ENCODE measurements around the gene UFC1. TPM values are rescaled to one million over a fixed set of nuclear protein-coding genes. Genes with fewer than 3 reads are reported as not detected.
"Not testable (repeated sequence)": the region's sequence is repeated elsewhere in the genome, so short reads cannot be mapped to it uniquely, and the experiment has no call there.

UFC1 gene
- 82.4 TPM for total RNA-seq
- polyA plus RNA-seq = 119 TPM

DNA sequence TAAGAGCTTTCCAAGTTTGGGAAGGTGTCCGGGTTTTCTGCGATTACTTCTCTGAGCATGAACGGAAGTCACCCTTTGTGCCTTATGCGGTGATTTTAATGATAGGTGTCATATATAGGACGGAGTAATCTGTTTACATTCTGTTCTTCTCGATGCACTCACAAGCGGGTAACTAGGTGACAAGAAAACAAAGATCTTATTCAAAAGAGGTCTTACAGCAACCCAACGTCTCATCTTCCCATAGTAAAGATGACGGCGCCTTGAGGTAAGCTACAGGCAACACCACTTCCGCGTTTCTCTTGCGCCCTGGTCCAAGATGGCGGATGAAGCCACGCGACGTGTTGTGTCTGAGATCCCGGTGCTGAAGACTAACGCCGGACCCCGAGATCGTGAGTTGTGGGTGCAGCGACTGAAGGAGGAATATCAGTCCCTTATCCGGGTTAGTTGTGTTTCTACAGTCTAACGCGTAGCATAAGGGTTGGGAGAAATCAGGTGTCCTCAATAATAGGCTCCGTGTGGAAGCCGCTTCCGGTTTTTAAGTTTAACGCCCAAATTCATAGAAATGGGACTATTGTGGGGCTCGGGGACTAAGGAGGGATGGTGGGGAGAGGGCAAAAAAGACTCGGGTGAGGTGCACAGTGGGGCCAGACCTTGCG is at the start of gene UFC1:
TSS of gene UFC1 (plus strand) at position 297 of the 656 bp plus-strand sequence. CDS start at position 317, 20 bp downstream.
- H3K27ac ChIP-seq (ENCODE audit: low read depth) = peak within 1 kb of the TSS; percentile 78
- DNase-seq (ENCODE audit: extremely low spot score) = peak; percentile 85
- WGBS = under 1% methylated on average over 33 of the region's 33 CpGs
- peak within 1 kb of the TSS; percentile 44 for H3K4me3 ChIP-seq (ENCODE audit: low read depth, low read length)
- no peaks in the 10 kb centered on the region for H3K36me3 ChIP-seq (ENCODE audit: insufficient read depth)
- peaks cover 1% of the 10 kb centered on the region for H3K4me1 ChIP-seq (ENCODE audit: insufficient read depth)

DNA sequence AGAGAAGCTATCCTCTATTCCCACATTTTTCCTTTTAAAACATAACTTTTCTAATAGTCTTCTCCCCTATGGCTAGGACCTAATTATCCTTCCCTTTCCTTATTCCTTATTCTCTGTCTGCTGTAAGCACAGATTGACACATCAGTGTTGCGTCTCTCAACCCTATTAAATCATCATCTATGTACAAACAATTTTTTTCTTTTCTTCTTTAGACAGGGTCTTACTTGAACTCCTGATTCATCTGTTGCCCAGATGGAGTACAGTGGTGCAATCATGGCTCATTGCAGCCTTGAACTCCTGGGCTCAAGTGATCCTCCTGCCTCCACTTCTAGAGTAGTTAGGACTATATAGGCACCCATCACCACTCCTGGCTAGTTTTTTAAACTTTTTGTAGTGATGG is 47.3 kb upstream of the UFC1 start:
- Histone ChIP-seq H3K36me3 (ENCODE audit: insufficient read depth) (peaks cover 6% of the 10 kb centered on the region), H3K27ac (ENCODE audit: low read depth) (no peak overlapping the region), H3K4me1 (ENCODE audit: insufficient read depth) (no peaks in the 10 kb centered on the region), H3K4me3 (ENCODE audit: low read depth, low read length) (no peak overlapping the region)
- WGBS = 97% methylated on average over 1 of the region's 1 CpG
- no peak for DNase-seq (ENCODE audit: extremely low spot score)

DNA sequence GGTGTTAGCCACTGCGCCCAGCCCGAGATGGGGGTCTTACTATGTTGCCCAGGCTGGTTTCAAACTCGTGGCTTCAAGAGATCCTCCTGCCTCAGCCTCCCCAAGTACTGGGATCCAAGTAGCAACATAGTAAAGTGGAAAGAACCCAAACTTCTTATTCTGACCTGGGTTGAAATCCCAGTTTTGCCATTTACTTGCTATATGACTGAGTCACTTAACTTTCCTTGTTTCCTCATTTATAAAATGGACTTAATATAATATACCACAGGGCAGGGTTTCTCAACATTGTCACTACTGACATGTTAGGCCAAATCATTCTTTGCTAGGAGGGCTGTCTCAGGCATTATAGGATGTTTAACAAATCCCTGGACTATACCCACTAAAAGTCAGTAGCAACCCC is 42.7 kb upstream of the UFC1 start:
- H3K36me3 ChIP-seq (ENCODE audit: insufficient read depth) = peaks cover 3% of the 10 kb centered on the region
- H3K4me3 ChIP-seq (ENCODE audit: low read depth, low read length) = no peak overlapping the region
- no peak for DNase-seq (ENCODE audit: extremely low spot score)
- no peak overlapping the region for H3K27ac ChIP-seq (ENCODE audit: low read depth)
- peaks cover 3% of the 10 kb centered on the region for H3K4me1 ChIP-seq (ENCODE audit: insufficient read depth)
- 97% methylated on average over 3 of the region's 3 CpGs for WGBS

DNA sequence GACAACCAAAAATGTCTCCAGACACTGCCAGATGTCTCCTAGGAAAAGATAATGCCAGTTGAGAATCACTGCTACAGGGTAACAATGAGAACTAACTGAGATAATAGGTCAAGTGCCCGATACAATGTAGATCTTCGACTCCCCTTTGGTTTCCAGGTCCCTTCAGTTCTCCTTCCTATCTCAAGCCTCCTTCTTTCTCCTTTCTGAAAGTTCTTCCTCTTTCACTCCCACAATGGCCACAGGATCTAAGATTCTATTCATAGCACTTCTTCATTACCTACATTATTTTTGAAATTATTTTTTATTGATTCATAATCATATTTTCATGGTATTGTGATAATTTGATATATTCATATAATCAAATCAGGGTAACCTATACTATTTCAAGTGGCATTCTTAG is 42.3 kb upstream of the UFC1 start:
- Histone ChIP-seq H3K4me3 (ENCODE audit: low read depth, low read length) (no peak overlapping the region), H3K27ac (ENCODE audit: low read depth) (no peak overlapping the region), H3K36me3 (ENCODE audit: insufficient read depth) (peaks cover 3% of the 10 kb centered on the region), H3K4me1 (ENCODE audit: insufficient read depth) (peaks cover 3% of the 10 kb centered on the region)
- 94% methylated on average over 2 of the region's 2 CpGs for WGBS
- DNase-seq (ENCODE audit: extremely low spot score) = no peak

DNA sequence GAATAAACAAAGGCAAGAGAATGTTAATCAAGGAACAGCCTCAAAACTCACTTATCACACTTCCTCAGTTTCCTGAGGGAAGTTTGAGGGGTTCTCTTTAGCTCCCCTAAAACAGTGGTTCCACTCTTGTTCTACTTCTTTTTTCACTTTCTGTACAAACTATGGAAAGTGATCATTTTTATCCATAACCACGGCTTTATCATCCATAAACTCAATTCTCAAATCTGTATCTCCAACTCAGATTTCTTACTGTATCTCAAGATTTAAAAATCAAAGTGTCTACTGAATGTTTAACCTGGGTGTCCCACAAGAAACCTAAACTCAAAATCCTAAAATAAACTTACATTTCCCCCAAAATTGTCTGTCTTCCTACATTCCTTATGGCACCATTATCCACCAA is 39.9 kb upstream of the UFC1 start:
- no peak for DNase-seq (ENCODE audit: extremely low spot score)
- Histone ChIP-seq H3K36me3 (ENCODE audit: insufficient read depth) (peaks cover 3% of the 10 kb centered on the region), H3K4me3 (ENCODE audit: low read depth, low read length) (no peak overlapping the region), H3K27ac (ENCODE audit: low read depth) (no peak overlapping the region), H3K4me1 (ENCODE audit: insufficient read depth) (peaks cover 3% of the 10 kb centered on the region)
- WGBS = 90% methylated on average over 1 of the region's 1 CpG

DNA sequence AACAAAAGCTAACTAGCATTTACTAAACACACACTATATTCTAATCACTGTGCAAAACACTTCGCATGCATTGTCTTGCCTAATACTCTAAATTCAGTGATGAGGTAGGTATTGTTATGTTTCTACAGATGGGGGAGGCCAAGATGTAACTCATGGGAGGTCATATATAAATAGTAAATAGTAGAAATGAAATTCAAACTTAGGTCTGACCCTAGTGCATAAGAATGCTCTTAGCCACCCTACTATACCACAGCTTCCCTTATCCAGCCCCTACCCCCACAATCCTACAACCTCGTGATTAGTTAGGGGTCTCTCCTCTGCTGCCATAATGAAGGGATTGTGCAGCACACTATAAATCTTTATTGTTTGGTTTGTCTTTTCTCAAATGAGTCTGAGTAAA is 39.2 kb upstream of the UFC1 start:
- whole genome bisulfite sequencing = 80% methylated on average over 2 of the region's 2 CpGs
- Histone ChIP-seq H3K36me3 (ENCODE audit: insufficient read depth) (peaks cover 2% of the 10 kb centered on the region), H3K4me3 (ENCODE audit: low read depth, low read length) (no peak overlapping the region), H3K4me1 (ENCODE audit: insufficient read depth) (peaks cover 3% of the 10 kb centered on the region), H3K27ac (ENCODE audit: low read depth) (no peak overlapping the region)
- no peak for DNase-seq (ENCODE audit: extremely low spot score)

DNA sequence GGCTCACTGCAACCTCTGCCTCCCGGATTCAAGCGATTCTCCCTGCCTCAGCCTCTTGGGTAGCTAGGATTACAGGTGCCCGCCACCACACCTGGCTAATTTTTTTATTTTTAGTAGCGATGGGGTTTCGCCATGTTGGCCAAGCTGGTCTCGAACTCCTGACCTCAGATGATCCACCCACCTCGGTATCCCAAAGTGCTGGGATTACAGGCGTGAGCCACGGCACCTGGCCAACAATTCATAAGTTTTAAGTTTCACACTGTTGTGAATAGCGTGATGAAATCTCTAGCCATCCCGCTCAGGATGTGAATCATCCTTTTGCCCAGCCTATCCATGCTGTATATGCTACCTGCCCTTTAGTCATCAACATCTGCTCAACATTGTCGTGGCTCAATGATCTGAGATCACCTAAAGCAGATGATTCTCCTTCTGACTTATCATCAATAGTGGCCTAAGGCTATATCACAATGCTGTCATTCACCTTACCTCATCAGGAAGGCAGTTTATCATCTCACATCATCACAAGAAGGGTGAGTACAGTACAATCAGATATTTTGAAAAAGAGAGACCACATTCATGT is 38.6 kb upstream of the UFC1 start:
- no peaks in the 10 kb centered on the region for H3K36me3 ChIP-seq (ENCODE audit: insufficient read depth)
- WGBS = 91% methylated on average over 12 of the region's 12 CpGs
- no peak overlapping the region for H3K27ac ChIP-seq (ENCODE audit: low read depth)
- no peak overlapping the region for H3K4me3 ChIP-seq (ENCODE audit: low read depth, low read length)
- DNase-seq (ENCODE audit: extremely low spot score) = no peak
- H3K4me1 ChIP-seq (ENCODE audit: insufficient read depth) = peaks cover 3% of the 10 kb centered on the region

DNA sequence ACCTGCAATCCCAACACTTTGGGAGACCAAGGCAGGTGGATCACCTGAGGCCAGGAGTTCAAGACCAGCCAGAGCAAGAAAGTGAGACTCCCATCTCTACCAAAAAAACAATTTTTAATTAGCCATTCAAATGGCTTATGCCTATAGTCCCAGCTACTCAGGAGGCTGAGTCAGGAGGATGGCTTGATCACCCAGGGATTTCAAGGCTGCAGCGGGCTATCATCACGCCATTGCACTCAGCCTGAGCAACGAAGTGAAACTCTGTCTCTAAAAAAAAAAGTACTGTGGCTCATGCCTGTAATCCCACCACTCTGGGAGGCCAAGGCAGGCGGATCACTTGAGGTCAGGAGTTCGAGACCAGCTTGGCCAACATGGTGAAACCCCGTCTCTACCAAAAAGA is 37.8 kb upstream of the UFC1 start:
- DNase-seq (ENCODE audit: extremely low spot score); H3K4me1 ChIP-seq (ENCODE audit: insufficient read depth); H3K27ac ChIP-seq (ENCODE audit: low read depth); H3K4me3 ChIP-seq (ENCODE audit: low read depth, low read length); H3K36me3 ChIP-seq (ENCODE audit: insufficient read depth): not testable (repeated sequence)
- 93% methylated on average over 6 of the region's 6 CpGs for WGBS

DNA sequence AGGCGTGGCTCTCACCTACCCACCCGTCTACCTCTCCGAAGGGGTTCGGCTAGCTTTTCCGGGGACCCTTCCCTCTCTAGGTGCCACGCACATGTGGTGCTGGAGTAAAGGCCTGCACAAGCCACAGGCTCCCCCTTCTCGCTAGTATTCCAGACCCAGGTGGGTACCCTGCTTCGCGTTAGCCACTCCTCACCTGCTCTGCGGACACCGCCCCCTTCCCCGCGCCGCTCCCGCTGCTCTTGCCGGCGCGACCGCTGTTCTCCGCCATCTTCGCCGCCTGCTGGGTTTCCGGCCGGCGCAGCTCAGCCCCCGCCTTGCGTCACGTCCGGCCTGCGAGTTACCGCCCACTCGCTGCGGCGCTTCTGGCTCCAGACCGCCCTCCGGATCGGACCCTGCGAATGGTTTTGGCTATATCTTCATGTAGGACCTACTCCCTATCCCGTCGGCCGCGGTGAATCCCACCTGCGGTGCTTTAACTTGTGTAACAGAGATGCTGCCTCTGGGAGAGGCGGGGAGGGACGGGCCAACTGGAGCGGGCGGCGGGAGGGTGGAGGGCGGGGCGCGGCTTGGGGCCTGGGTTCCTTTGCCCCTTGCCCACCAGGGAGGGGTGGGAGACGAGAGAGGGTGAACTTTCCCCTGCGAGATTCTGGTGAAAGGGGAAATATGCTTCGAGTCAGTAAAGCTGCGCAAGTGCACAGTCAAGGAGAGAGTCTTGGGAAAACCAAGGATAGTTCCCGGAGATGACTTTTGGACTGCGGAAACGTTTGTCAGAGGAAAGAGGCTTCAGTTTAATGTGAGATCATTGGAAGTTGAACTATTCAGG is 35.8 kb upstream of the UFC1 start, which contains the start of the genes NIT1 and PFDN2:
TSS of gene NIT1 (plus strand) at position 347 of the 823 bp plus-strand sequence. CDS start at position 419, 72 bp downstream.
TSS of gene PFDN2 (minus strand) at position 279 of the 823 bp plus-strand sequence. CDS start at position 268, 11 bp downstream.
- H3K4me1 ChIP-seq (ENCODE audit: insufficient read depth) = peaks cover 3% of the 10 kb centered on the region
- H3K36me3 ChIP-seq (ENCODE audit: insufficient read depth) = peaks cover 1% of the 10 kb centered on the region
- H3K27ac ChIP-seq (ENCODE audit: low read depth) = peak within 1 kb of the TSS; percentile 91
- under 1% methylated on average over 58 of the region's 58 CpGs for WGBS
- peak within 1 kb of the TSS; percentile 64 for H3K4me3 ChIP-seq (ENCODE audit: low read depth, low read length)
- no peak for DNase-seq (ENCODE audit: extremely low spot score)

DNA sequence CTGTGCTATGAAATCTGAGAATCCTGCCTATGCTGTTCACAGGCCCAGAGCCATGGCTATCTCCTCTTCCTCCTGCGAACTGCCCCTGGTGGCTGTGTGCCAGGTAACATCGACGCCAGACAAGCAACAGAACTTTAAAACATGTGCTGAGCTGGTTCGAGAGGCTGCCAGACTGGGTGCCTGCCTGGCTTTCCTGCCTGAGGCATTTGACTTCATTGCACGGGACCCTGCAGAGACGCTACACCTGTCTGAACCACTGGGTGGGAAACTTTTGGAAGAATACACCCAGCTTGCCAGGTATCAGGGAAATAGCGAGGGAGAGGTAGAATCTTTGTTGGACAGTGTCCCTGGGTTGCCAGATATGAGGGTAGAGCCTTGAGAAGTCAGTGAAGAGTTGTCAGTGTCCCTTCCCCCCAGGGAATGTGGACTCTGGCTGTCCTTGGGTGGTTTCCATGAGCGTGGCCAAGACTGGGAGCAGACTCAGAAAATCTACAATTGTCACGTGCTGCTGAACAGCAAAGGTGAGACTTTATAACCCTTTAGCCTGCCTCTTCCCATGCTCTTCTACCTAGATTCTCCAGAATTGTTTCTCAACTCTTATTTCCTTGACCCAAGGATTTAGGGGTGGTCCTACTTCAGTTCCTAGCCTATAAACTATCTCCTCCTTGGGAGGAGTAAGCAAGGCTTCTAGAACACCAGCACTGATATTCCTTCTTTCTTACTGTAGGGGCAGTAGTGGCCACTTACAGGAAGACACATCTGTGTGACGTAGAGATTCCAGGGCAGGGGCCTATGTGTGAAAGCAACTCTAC is 34.5 kb upstream of the UFC1 start:
- WGBS = 40% methylated on average over 10 of the region's 10 CpGs
- Histone ChIP-seq H3K4me1 (ENCODE audit: insufficient read depth) (peaks cover 3% of the 10 kb centered on the region), H3K4me3 (ENCODE audit: low read depth, low read length) (peak overlapping the region; percentile 64), H3K36me3 (ENCODE audit: insufficient read depth) (peaks cover 1% of the 10 kb centered on the region), H3K27ac (ENCODE audit: low read depth) (peak overlapping the region; percentile 32)
- no peak for DNase-seq (ENCODE audit: extremely low spot score)

DNA sequence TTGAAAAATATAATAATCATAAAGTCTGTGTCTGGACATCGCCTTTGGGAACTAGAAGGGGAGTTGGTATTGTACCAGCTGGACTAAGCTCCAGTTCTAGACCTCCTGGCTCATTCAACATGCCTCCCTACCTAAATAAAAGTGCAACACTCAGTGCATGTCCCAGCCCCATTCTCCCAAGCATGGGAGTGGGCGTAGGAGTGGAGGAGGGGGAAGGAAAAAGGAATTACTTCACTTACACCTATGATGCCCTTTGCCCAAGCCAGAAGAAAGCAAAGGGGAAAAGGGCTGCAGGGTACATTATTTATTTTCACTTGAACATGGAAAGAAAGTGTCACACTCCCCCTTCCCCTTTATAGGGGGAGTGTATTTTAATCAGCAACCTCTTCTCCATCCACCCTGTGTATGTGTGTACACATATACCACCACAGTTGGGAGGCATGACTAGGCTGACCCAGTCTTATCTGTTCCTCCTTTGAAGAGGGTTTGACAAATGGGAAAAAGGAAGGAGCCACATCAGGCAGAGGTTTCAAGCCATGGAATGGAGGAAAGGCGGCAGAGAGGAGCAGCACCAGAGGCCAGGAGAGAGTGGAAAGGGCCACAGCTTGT is 32.6 kb upstream of the UFC1 start:
- Histone ChIP-seq H3K4me3 (ENCODE audit: low read depth, low read length) (no peak overlapping the region), H3K4me1 (ENCODE audit: insufficient read depth) (no peaks in the 10 kb centered on the region), H3K36me3 (ENCODE audit: insufficient read depth) (peaks cover 1% of the 10 kb centered on the region), H3K27ac (ENCODE audit: low read depth) (no peak overlapping the region)
- no peak for DNase-seq (ENCODE audit: extremely low spot score)
- 84% methylated on average over 3 of the region's 3 CpGs for WGBS

DNA sequence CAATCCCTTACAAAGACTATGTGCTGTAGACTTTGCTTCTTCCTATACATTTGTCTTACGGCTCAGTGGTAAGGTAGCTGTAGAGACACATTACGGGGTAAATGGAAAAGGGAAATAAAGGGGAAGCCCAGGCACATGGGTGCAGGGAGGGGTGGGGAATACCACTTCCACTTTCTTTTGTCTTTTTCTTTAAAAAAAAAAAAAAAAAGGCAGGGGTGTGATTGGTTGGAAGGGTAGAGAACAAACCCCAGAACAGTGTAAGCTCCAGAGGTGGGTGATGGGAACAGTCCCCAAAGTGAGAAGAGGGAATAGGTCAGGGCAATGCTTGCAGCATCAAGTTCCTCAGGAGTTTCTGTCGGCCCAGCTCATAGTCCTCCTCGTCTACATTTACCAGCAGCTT is 31.9 kb upstream of the UFC1 start:
- no peak for DNase-seq (ENCODE audit: extremely low spot score)
- no peak overlapping the region for H3K27ac ChIP-seq (ENCODE audit: low read depth)
- no peaks in the 10 kb centered on the region for H3K4me1 ChIP-seq (ENCODE audit: insufficient read depth)
- WGBS = 82% methylated on average over 4 of the region's 4 CpGs
- peaks cover 1% of the 10 kb centered on the region for H3K36me3 ChIP-seq (ENCODE audit: insufficient read depth)
- H3K4me3 ChIP-seq (ENCODE audit: low read depth, low read length) = no peak overlapping the region

DNA sequence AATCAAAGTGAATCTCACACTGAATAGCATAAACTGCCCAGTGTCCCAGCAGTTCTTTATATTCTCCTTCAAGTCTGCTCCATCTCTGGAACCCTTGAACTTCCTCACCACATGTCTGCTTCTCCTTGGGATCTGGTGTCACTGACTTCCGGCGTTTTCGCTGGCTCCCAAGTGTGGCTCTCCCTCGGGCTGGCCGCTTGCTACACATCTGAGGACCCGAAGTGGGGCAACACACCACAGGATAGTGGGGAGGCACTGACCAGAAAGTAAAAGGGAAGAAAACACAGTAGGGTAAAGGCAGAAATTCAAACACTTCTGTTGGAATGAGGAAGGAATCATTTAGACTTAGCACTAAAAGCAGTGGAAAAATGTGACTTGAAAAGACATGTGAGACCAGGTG is 30.8 kb upstream of the UFC1 start:
- WGBS = 89% methylated on average over 6 of the region's 6 CpGs
- DNase-seq (ENCODE audit: extremely low spot score) = no peak
- Histone ChIP-seq H3K4me1 (ENCODE audit: insufficient read depth) (no peaks in the 10 kb centered on the region), H3K4me3 (ENCODE audit: low read depth, low read length) (no peak overlapping the region), H3K36me3 (ENCODE audit: insufficient read depth) (peaks cover 6% of the 10 kb centered on the region), H3K27ac (ENCODE audit: low read depth) (no peak overlapping the region)

Measured in urinary bladder (tissue), 4 donors.